Natural killer cell (primary cell): ENCODE data around the gene WRAP53. TPM values are rescaled to one million over a fixed set of nuclear protein-coding genes. Genes with fewer than 3 reads are reported as not detected.

Experiments used
- ATAC-seq, 3 donors: fragments of 150-1000 bp in 2 of 3; fragments of 200-7000 bp in 1 of 3; cut with Tn5 transposase; 1 replicate in 1 of 3; 2 replicates in 2 of 3; pipeline ENCODE4 v1.10.0; 2021; ENCODE audit warnings: mild to moderate bottlenecking in 2 of 3, moderate library complexity in 2 of 3
- DNase-seq, 2 donors: peaks; one replicate each; pipeline versions ENCODE4 v3.0.0 to v3.0.0-alpha.2; 2013 to 2021; ENCODE audit warnings: mixed read lengths in 1 of 2
- H3K27ac ChIP-seq: one replicate; pipeline ENCODE4 v1.5.1; 2013; ENCODE audit warnings: mild to moderate bottlenecking, low read length
- H3K27me3 ChIP-seq: one replicate; pipeline ENCODE4 v1.6.1; 2013; ENCODE audit warnings: low read length; ENCODE audit not compliant: control insufficient read depth, insufficient read depth
- H3K36me3 ChIP-seq: one replicate; pipeline ENCODE4 v1.6.1; 2013; ENCODE audit warnings: low read length; ENCODE audit not compliant: control insufficient read depth, insufficient read depth
- H3K4me1 ChIP-seq: one replicate; pipeline ENCODE4 v1.6.1; 2013; ENCODE audit warnings: low read length; ENCODE audit not compliant: control insufficient read depth, insufficient read depth
- H3K4me3 ChIP-seq: one replicate; pipeline ENCODE4 v1.5.1; 2013; ENCODE audit warnings: low read length
- H3K9me3 ChIP-seq: one replicate; pipeline ENCODE4 v1.6.1; 2013; ENCODE audit warnings: low read length; ENCODE audit not compliant: control insufficient read depth, insufficient read depth
- H3K27ac Mint-ChIP-seq, 2 donors: one replicate each; pipeline ENCODE4 v1.8.0; 2022; ENCODE audit warnings: mild to moderate bottlenecking in 2 of 2, mixed read lengths in 2 of 2, moderate library complexity in 1 of 2
- H3K27me3 Mint-ChIP-seq, 2 donors: one replicate each; pipeline ENCODE4 v1.8.0; 2022; ENCODE audit warnings: low read depth in 2 of 2, mixed read lengths in 2 of 2
- H3K36me3 Mint-ChIP-seq: one replicate; pipeline ENCODE4 v1.8.0; 2022; ENCODE audit warnings: mixed read lengths
- H3K4me1 Mint-ChIP-seq, 2 donors: one replicate each; pipeline ENCODE4 v1.8.0; 2022; ENCODE audit warnings: mixed read lengths in 2 of 2
- H3K4me3 Mint-ChIP-seq: one replicate; pipeline ENCODE4 v1.8.0; 2022; ENCODE audit warnings: mild to moderate bottlenecking, moderate library complexity, mixed read lengths
- H3K9me3 Mint-ChIP-seq, 2 donors: one replicate each; pipeline ENCODE4 v1.8.0; 2022; ENCODE audit warnings: mixed read lengths in 2 of 2
- WGBS: methylation state at CpG from one replicate; pipeline ENCODE4 v1.1.7; 2013; ENCODE audit warnings: missing lambda C conversion rate; ENCODE audit not compliant: insufficient coverage; 5-methylcytosine and 5-hydroxymethylcytosine counted together
- intact Hi-C: fragments of 100-400 bp; cut with micrococcal nuclease; formaldehyde crosslinking; loops from one replicate; pipeline ENCODE4 v1.14.2; 2022
- total RNA-seq, 4 donors: library from RNA; stranded (reverse); fragments of 120-200 nt in 1 of 4; gene quantifications; one replicate each; pipeline versions ENCODE4 v1.2.3 to v1.2.4, GENCODE V29; 2013 to 2022
- TF ChIP-seq, protein P1 (sequence below): fragments of 200-600 bp; IDR thresholded peaks from one replicate; pipeline ENCODE4 v1.8.0; 2022; ENCODE audit warnings: antibody characterized with exemption

Gene WRAP53
- total RNA-seq, 3 donors from 2014 or later (not counting 1 experiment from before 2014, with no cell fraction given): 9.9 to 12.8 (median 12.0) TPM

DNA sequence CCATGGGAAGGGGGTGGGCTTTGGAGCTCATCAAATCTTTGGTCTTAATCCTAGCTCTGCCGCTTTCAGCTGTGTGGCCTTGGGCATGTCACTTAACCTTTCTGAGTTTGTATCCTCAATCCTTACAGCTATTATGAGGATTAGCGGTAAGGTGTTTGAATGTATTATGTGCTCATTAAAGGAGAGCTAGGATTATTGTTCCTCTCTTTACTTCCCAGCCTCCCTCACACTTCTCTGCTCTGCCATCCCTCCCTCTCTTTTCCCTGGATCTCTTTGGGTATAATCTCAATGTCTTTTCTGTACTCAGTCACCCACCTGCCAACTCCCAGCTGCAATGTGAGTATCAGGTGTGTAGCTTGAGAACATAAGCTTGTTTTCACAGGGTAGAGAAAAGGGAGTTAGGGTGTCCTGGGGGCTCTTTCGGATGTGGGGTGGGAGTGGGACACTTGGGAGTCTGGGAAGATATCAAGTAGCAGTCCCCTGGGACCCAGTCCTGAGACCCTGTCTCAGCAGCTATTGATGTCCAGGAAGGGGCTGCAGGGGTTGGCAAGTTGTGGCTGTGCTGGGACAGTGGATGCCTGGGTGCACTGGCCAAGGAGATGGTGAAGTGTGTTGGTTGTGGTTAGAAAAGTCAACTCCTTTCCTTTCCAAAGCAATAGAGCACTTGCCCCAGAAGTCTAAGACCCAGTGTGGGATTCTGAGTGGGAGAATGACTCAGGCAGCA is 18.5 kb downstream of the WRAP53 start:
- H3K9me3 ChIP-seq: no peaks in the 10 kb centered on the region
- ATAC-seq: no peak
- TF ChIP-seq, protein P1, sequence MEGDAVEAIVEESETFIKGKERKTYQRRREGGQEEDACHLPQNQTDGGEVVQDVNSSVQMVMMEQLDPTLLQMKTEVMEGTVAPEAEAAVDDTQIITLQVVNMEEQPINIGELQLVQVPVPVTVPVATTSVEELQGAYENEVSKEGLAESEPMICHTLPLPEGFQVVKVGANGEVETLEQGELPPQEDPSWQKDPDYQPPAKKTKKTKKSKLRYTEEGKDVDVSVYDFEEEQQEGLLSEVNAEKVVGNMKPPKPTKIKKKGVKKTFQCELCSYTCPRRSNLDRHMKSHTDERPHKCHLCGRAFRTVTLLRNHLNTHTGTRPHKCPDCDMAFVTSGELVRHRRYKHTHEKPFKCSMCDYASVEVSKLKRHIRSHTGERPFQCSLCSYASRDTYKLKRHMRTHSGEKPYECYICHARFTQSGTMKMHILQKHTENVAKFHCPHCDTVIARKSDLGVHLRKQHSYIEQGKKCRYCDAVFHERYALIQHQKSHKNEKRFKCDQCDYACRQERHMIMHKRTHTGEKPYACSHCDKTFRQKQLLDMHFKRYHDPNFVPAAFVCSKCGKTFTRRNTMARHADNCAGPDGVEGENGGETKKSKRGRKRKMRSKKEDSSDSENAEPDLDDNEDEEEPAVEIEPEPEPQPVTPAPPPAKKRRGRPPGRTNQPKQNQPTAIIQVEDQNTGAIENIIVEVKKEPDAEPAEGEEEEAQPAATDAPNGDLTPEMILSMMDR: no peak
- no peak overlapping the region for H3K4me3 ChIP-seq
- no peak overlapping the region for H3K27ac ChIP-seq
- H3K27me3 ChIP-seq: peaks cover 25% of the 10 kb centered on the region
- Mint-ChIP-seq H3K9me3 (no peaks in the 10 kb centered on the region), H3K27ac (no peak overlapping the region), H3K4me3 (no peak overlapping the region), H3K27me3 (peaks cover 28 to 44% of the 10 kb centered on the region in 2 donors), H3K36me3 (no peaks in the 10 kb centered on the region), H3K4me1 (peaks cover 9 to 37% of the 10 kb centered on the region in 2 donors)
- H3K36me3 ChIP-seq: peaks cover 12% of the 10 kb centered on the region
- WGBS: 74% methylated on average over 1 of the region's 3 CpGs
- peaks cover 16% of the 10 kb centered on the region for H3K4me1 ChIP-seq
- no peak for DNase-seq
- intact Hi-C loops: no loop called here

DNA sequence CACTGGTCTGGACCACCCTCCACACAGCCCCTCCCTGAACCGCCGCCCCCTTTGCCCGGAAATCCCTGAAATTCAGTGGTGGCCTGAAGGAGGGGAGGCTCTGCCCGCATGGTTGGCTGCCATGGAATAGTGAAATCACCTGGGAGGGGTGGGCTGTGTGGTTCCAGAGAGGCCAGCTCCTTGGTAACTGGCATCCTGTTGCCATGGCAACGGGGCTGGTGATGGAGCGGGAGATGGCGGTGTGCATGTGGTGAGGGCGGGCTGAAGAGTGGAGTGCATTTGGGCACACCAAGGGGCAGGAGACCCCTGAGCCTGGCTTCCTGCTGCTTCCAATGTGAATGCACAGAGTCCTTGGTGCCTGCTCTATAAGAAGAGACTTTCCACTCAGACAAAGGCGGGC is 19.2 kb downstream of the WRAP53 start:
- Mint-ChIP-seq H3K9me3 (no peaks in the 10 kb centered on the region), H3K27me3 (peaks cover 31 to 48% of the 10 kb centered on the region in 2 donors), H3K27ac (no peak overlapping the region), H3K4me1 (peaks cover 9 to 37% of the 10 kb centered on the region in 2 donors), H3K36me3 (no peaks in the 10 kb centered on the region), H3K4me3 (no peak overlapping the region)
- Histone ChIP-seq H3K27me3 (peaks cover 25% of the 10 kb centered on the region), H3K4me1 (peaks cover 16% of the 10 kb centered on the region), H3K9me3 (no peaks in the 10 kb centered on the region), H3K27ac (no peak overlapping the region), H3K4me3 (no peak overlapping the region), H3K36me3 (peaks cover 7% of the 10 kb centered on the region)
- intact Hi-C loops: no loop called here
- TF ChIP-seq, protein P1: no peak
- 85% methylated on average over 8 of the region's 9 CpGs for WGBS
- DNase-seq: no peak
- ATAC-seq: no peak

DNA sequence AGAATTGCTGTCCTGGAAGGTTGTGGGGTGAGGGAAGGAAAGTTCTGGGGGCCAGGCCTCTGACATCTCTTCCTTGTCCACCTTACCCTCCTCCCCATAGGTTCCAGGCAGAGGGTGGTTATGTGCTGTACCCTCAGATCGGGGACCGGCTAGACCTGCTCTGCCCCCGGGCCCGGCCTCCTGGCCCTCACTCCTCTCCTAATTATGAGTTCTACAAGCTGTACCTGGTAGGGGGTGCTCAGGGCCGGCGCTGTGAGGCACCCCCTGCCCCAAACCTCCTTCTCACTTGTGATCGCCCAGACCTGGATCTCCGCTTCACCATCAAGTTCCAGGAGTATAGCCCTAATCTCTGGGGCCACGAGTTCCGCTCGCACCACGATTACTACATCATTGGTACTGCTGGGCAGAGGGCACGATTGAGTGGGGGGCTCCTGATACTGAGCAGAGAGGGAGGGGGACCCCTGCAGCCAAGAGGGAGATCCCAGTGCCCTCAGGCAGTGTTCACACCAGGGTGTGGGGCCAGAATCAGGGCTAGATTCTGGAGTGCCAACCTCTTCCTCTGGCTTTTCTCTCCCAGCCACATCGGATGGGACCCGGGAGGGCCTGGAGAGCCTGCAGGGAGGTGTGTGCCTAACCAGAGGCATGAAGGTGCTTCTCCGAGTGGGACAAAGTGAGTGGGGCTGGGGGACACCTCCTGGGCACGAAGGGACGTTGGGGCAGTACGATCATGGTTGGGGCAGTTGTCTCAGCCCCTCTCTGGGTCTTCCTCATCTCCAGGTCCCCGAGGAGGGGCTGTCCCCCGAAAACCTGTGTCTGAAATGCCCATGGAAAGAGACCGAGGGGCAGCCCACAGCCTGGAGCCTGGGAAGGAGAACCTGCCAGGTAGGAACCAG is 19.8 kb downstream of the WRAP53 start:
- WGBS: 87% methylated on average over 22 of the region's 22 CpGs
- H3K27me3 ChIP-seq: peaks cover 25% of the 10 kb centered on the region
- Mint-ChIP-seq H3K36me3 (no peaks in the 10 kb centered on the region), H3K4me3 (no peak overlapping the region), H3K27ac (no peak overlapping the region), H3K4me1 (peaks cover 9 to 37% of the 10 kb centered on the region in 2 donors), H3K9me3 (no peaks in the 10 kb centered on the region), H3K27me3 (peaks cover 37 to 53% of the 10 kb centered on the region in 2 donors)
- TF ChIP-seq, protein P1: no peak
- DNase-seq (no peak), ATAC-seq (no peak)
- H3K9me3 ChIP-seq: no peaks in the 10 kb centered on the region
- H3K27ac ChIP-seq: no peak overlapping the region
- H3K36me3 ChIP-seq: peaks cover under 1% of the 10 kb centered on the region
- intact Hi-C loops: no loop called here
- H3K4me1 ChIP-seq: peaks cover 16% of the 10 kb centered on the region
- H3K4me3 ChIP-seq: no peak overlapping the region
